HepG2 (cell line): ENCODE data around the gene CHKA. TPM values are rescaled to one million over a fixed set of nuclear protein-coding genes. Genes with fewer than 3 reads are reported as not detected.
A peak's percentile ranks its signal among the peaks of the same experiment; 100 is the strongest.

ENCODE experiments used
- ARNT2 ChIP-seq: sonication (generic); formaldehyde crosslinking; IDR thresholded peaks from 2 replicates; pipeline ENCODE4 v1.8.0; 2022; ENCODE audit warnings: mild to moderate bottlenecking, low read depth, missing genetic modification reagents, moderate library complexity
- CCAR2 ChIP-seq: fragments of 200-400 bp; formaldehyde crosslinking; optimal IDR thresholded peaks from 2 replicates; pipeline ENCODE3; 2018; ENCODE audit warnings: low read depth, mild to moderate bottlenecking, low read length, moderate library complexity
- DMAP1 ChIP-seq: IDR thresholded peaks from 2 replicates; pipeline ENCODE4 v1.6.1; 2016
- FLYWCH1 ChIP-seq: sonication (generic); formaldehyde crosslinking; IDR thresholded peaks from 2 replicates; pipeline ENCODE4 v1.8.1; 2023; ENCODE audit warnings: mild to moderate bottlenecking, missing genetic modification reagents
- FOXC1 ChIP-seq: sonication (generic); formaldehyde crosslinking; IDR thresholded peaks from 2 replicates; pipeline ENCODE4 v1.8.0; 2022; ENCODE audit warnings: mild to moderate bottlenecking, missing genetic modification reagents, borderline replicate concordance
- FOXM1 ChIP-seq: sonication (generic); formaldehyde crosslinking; IDR thresholded peaks from 2 replicates; pipeline ENCODE4 v1.5.0; 2020; ENCODE audit warnings: missing genetic modification reagents
- GTF2F1 ChIP-seq: fragments of 150-350 bp; IDR thresholded peaks from 2 replicates; pipeline ENCODE4 v1.6.1; 2014; ENCODE audit warnings: low read length
- ISL2 ChIP-seq: sonication (generic); formaldehyde crosslinking; IDR thresholded peaks from 2 replicates; pipeline ENCODE4 v1.5.0; 2020; ENCODE audit warnings: missing genetic modification reagents
- MXI1 ChIP-seq: IDR thresholded peaks from 3 replicates; pipeline ENCODE4 v1.6.1; 2012; ENCODE audit warnings: low read depth, low read length, inconsistent platforms, borderline replicate concordance
- PTBP1 ChIP-seq: fragments of 200-400 bp; formaldehyde crosslinking; IDR thresholded peaks from 2 replicates; pipeline ENCODE4 v1.6.1; 2018; ENCODE audit warnings: low read length, low read depth; ENCODE audit not compliant: poor library complexity, severe bottlenecking
- RFX1 ChIP-seq: fragments of 450-650 bp; IDR thresholded peaks from 2 replicates; pipeline ENCODE4 v1.6.1; 2017
- RNF2 ChIP-seq: fragments of 450-650 bp; conservative IDR thresholded peaks from 2 replicates; pipeline ENCODE4 v1.6.1; 2016; ENCODE audit warnings: low read depth
- SP140L ChIP-seq: sonication (generic); formaldehyde crosslinking; IDR thresholded peaks from 2 replicates; pipeline ENCODE4 v1.4.0; 2020; ENCODE audit warnings: missing genetic modification reagents, borderline replicate concordance
- SP4 ChIP-seq: sonication (generic); formaldehyde crosslinking; IDR thresholded peaks from 2 replicates; pipeline ENCODE4 v1.8.1; 2023; ENCODE audit warnings: mild to moderate bottlenecking, missing genetic modification reagents
- TARDBP ChIP-seq: sonication (generic); formaldehyde crosslinking; IDR thresholded peaks from 2 replicates; pipeline ENCODE4 v1.8.0; 2022; ENCODE audit warnings: mild to moderate bottlenecking, missing genetic modification reagents
- TCF7 ChIP-seq: sonication (generic); IDR thresholded peaks from 2 replicates; pipeline ENCODE4 v1.6.1; 2016; ENCODE audit warnings: antibody characterized with exemption, low read depth
- TEAD3 ChIP-seq: optimal IDR thresholded peaks from 2 replicates; pipeline ENCODE3; 2016; ENCODE audit warnings: borderline replicate concordance
- TRIM24 ChIP-seq: sonication (generic); formaldehyde crosslinking; IDR thresholded peaks from 2 replicates; pipeline ENCODE4 v1.8.0; 2022; ENCODE audit warnings: mild to moderate bottlenecking, missing genetic modification reagents
- ZBTB20 ChIP-seq: sonication (generic); formaldehyde crosslinking; IDR thresholded peaks from 2 replicates; pipeline ENCODE4 v1.8.1; 2023; ENCODE audit warnings: missing genetic modification reagents, low read depth, mild to moderate bottlenecking, borderline replicate concordance
- ZBTB7B ChIP-seq: sonication (generic); formaldehyde crosslinking; IDR thresholded peaks from 2 replicates; pipeline ENCODE4 v1.4.0; 2020; ENCODE audit warnings: missing genetic modification reagents
- ZKSCAN5 ChIP-seq: sonication (generic); formaldehyde crosslinking; IDR thresholded peaks from 2 replicates; pipeline ENCODE4 v1.5.1; 2020; ENCODE audit warnings: mild to moderate bottlenecking, missing genetic modification reagents
- ZNF326 ChIP-seq: sonication (generic); formaldehyde crosslinking; IDR thresholded peaks from 2 replicates; pipeline ENCODE4 v1.4.0; 2020; ENCODE audit warnings: missing genetic modification reagents, borderline replicate concordance
- ZNF350 ChIP-seq: sonication (generic); formaldehyde crosslinking; IDR thresholded peaks from 2 replicates; pipeline ENCODE4 v1.4.0; 2020; ENCODE audit warnings: mild to moderate bottlenecking, low read depth, missing genetic modification reagents, borderline replicate concordance
- ZNF383 ChIP-seq: sonication (generic); formaldehyde crosslinking; IDR thresholded peaks from 2 replicates; pipeline ENCODE4 v1.4.0; 2020; ENCODE audit warnings: missing genetic modification reagents, mild to moderate bottlenecking, borderline replicate concordance
- ZNF44 ChIP-seq: sonication (generic); formaldehyde crosslinking; IDR thresholded peaks from 2 replicates; pipeline ENCODE4 v1.5.1; 2020; ENCODE audit warnings: mild to moderate bottlenecking, missing genetic modification reagents
- ZNF503 ChIP-seq: sonication (generic); formaldehyde crosslinking; IDR thresholded peaks from 2 replicates; pipeline ENCODE4 v1.4.0; 2020; ENCODE audit warnings: missing genetic modification reagents
- ZNF7 ChIP-seq: IDR thresholded peaks from 2 replicates; pipeline ENCODE4 v1.6.1; 2016; ENCODE audit warnings: missing biosample characterization, missing genetic modification reagents
- ZNF724P ChIP-seq: sonication (generic); formaldehyde crosslinking; IDR thresholded peaks from 2 replicates; pipeline ENCODE4 v1.8.0; 2022; ENCODE audit warnings: missing genetic modification reagents, borderline replicate concordance
- ZNF746 ChIP-seq: sonication (generic); formaldehyde crosslinking; IDR thresholded peaks from 2 replicates; pipeline ENCODE4 v1.8.0; 2022; ENCODE audit warnings: mild to moderate bottlenecking, missing genetic modification reagents
- ZNF747 ChIP-seq: sonication (generic); formaldehyde crosslinking; IDR thresholded peaks from 2 replicates; pipeline ENCODE4 v1.8.1; 2023; ENCODE audit warnings: missing genetic modification reagents, mild to moderate bottlenecking, borderline replicate concordance
- ZNF749 ChIP-seq: sonication (generic); formaldehyde crosslinking; IDR thresholded peaks from 2 replicates; pipeline ENCODE4 v1.8.0; 2022; ENCODE audit warnings: mild to moderate bottlenecking, missing genetic modification reagents, moderate library complexity, borderline replicate concordance
- polyA plus RNA-seq, 8 experiments: library from polyadenylated mRNA; depleted of rRNA in 3 of 8; stranded (reverse) in 7 of 8; unstranded in 1 of 8; fragments of >200 nt; fragmentation: Illumina TruSeq in 4 of 8; extraction: Trizol in 4 of 8; gene quantifications; 2 replicates each; pipeline versions ENCODE4 v1.2.1 to v1.2.3, GENCODE V29; 2011 to 2016; ENCODE audit warnings: low read depth in 4 of 8, missing spikeins in 1 of 8, mixed read lengths in 1 of 8; ENCODE audit not compliant: insufficient read depth in 1 of 8
- total RNA-seq, 5 experiments: library from RNA; depleted of rRNA; stranded (reverse); fragments of >200 nt; fragmentation: Illumina TruSeq; extraction: Trizol; gene quantifications; 2 replicates each; pipeline ENCODE4 v1.2.3, GENCODE V29; 2016; ENCODE audit warnings: low read depth in 1 of 5
- TF ChIP-seq, protein P1 (sequence below): sonication (generic); formaldehyde crosslinking; IDR thresholded peaks from 2 replicates; pipeline ENCODE4 v1.4.0; 2020; ENCODE audit warnings: low read depth, mild to moderate bottlenecking, missing genetic modification reagents

CHKA gene
- total and polyA plus RNA-seq, 2 of the 13 experiments (the other 11 are each of a cell fraction or from before 2014, with no cell fraction given): 71.6 to 92.7 TPM

DNA sequence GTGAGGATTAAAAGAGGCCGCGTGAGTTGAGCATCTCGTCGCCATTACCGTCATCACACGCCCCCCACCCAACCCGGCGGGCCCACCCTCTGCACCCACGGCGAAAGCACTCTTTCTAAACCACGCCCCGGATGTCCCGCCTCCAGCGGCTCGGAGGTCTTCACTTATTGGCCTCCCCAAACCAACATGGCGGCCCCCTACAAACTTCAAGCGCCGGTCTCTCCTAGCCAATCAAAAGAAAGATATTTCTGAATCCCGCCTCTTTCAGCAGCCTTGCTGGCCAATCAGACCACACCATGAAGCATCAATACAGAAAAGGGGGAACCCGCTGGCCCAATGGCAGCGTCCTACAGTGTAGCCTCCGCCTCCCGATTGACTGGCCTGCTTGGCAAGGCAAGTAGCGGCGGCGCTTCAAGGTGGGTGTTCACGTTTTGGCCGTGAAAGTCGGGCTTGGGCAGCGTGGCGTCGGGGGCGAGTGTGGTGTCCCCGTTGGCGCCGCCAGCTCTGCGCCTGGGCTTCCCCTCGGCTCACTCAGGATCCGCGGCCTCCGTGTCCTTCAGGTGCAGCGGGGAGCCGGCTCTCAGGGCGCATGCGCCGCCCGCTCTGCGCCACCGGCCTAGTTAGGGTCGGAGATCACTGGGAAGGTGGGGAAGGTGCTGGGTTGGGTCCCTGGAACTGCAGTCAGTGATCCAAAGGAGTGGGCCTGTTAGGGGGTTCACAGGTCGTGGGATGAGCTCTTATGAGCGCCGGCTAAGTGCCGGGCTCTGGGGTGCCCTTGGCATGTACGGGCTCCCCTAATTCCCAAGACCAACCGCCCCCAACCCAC is 90.7 kb downstream of the CHKA start, which contains the start of gene NDUFS8 (continued):
- no peak for TF ChIP-seq PTBP1
- no peak for TF ChIP-seq ISL2 (CRISPR knock-in tag)
- TF ChIP-seq GTF2F1: no peak
- no peak for TF ChIP-seq TCF7
- TF ChIP-seq ZKSCAN5: no peak
- peak; percentile 28; the same call in 1 of the 2 replicates for TF ChIP-seq ZNF44
- no peak for TF ChIP-seq FLYWCH1 (CRISPR knock-in tag)
- TF ChIP-seq MXI1: no peak; the same call in 2 of the 3 replicates
- TF ChIP-seq ZNF503 (CRISPR knock-in tag): no peak
- TF ChIP-seq ARNT2 (CRISPR knock-in tag): no peak
- peak; percentile 69; the same call in 1 of the 2 replicates for TF ChIP-seq ZBTB7B (CRISPR knock-in tag)
- TF ChIP-seq TARDBP (CRISPR knock-in tag): no peak
- TF ChIP-seq ZNF747 (CRISPR knock-in tag): 0 out of 2 replicates have a peak, but pooled peaks have one; percentile 28
- no peak for TF ChIP-seq SP140L
- TF ChIP-seq FOXC1: peak; percentile 91
- TF ChIP-seq ZNF350 (CRISPR knock-in tag): no peak; the same call in 1 of the 2 replicates
- TF ChIP-seq ZNF326 (CRISPR knock-in tag): no peak
- TF ChIP-seq, protein P1, sequence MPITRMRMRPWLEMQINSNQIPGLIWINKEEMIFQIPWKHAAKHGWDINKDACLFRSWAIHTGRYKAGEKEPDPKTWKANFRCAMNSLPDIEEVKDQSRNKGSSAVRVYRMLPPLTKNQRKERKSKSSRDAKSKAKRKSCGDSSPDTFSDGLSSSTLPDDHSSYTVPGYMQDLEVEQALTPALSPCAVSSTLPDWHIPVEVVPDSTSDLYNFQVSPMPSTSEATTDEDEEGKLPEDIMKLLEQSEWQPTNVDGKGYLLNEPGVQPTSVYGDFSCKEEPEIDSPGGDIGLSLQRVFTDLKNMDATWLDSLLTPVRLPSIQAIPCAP (CRISPR knock-in tag): no peak
- no peak for TF ChIP-seq RFX1
- TF ChIP-seq FOXM1 (CRISPR knock-in tag): no peak
- TF ChIP-seq RNF2: no peak
- peak; percentile 54; the same call in 1 of the 2 replicates for TF ChIP-seq SP4
- TF ChIP-seq ZNF7 (CRISPR knock-in tag): no peak
- TF ChIP-seq ZNF383: no peak
- no peak for TF ChIP-seq TRIM24 (CRISPR knock-in tag)
- peak; percentile 49; the same call in 1 of the 2 replicates for TF ChIP-seq ZNF724P
- TF ChIP-seq TEAD3 (CRISPR knock-in tag): peak; percentile 41
- TF ChIP-seq ZNF746 (CRISPR knock-in tag): no peak
- TF ChIP-seq ZNF749 (CRISPR knock-in tag): no peak
- no peak for TF ChIP-seq CCAR2
- no peak for TF ChIP-seq ZBTB20 (CRISPR knock-in tag)
- peak; percentile 82 for TF ChIP-seq DMAP1 (CRISPR knock-in tag)
